HG02623 (cell line): ENCODE results near the gene TTLL5.
"Not testable (repeated sequence)": the region's sequence is repeated elsewhere in the genome, so short reads cannot be mapped to it uniquely, and the experiment has no call there.

ENCODE experiments used
- ATAC-seq: cut with Tn5 transposase; IDR thresholded peaks from one replicate; pipeline ENCODE4 v1.9.1; 2021; ENCODE audit warnings: moderate library complexity; ENCODE audit not compliant: unreplicated experiment

TTLL5 gene

DNA sequence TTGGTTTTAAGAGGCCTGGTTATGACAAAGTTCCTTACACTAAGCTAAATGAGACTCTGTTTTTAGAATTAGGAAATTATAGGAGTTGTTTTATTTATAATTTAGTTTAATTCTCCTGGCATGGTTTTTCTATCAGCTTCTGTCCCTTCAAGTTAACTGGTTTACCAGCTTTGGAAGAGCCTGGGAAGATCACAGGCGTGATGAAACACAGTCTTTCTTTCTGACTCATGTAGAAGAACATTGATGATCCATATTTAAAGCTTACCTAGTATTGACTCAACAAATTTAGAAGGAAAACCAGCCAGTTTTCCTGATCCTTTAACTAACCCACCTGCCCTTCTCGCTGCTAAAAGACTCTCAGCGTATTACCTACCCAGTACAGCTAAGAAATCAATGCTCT lies 165.6 kb downstream of the TTLL5 start:
- ATAC-seq, result no peak

DNA sequence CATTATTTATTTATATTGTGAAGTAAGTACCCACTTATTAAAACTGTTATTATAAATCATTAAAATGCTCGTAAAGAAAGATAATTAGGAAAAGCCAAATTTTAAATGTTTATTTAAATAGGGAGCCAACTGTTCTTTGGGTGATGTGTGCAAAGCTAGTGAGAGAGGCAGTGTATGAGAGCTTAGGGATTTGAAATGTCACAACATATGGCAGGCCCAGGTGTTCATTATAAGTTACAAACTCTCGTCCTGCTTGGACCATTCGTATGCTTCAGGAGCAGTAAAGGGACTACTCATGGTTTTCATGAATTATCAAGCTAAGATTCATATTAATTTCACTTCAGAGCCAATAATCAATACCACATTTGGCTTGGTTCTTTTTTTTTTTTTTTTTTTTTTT lies 166.3 kb downstream of the TTLL5 start:
- ATAC-seq, result no peak

DNA sequence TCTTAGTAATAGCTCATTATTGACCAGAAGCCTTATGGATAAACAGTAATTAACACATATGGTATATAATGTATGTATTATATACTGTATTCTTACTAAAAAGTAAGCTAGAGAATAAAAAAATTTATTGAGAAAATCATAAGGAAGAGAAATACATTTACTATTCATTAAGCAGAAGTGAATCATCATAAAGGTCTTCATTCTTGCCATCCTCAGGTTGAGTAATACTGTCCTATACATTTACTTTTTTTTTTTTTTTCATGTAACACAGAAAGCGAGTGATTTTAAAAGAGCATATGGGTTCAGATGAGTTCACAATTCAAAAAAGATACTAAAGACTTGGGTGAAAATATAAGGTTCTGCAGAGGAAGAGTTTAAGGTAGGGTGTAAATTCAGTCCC lies 168.3 kb downstream of the TTLL5 start:
- ATAC-seq, result no peak

DNA sequence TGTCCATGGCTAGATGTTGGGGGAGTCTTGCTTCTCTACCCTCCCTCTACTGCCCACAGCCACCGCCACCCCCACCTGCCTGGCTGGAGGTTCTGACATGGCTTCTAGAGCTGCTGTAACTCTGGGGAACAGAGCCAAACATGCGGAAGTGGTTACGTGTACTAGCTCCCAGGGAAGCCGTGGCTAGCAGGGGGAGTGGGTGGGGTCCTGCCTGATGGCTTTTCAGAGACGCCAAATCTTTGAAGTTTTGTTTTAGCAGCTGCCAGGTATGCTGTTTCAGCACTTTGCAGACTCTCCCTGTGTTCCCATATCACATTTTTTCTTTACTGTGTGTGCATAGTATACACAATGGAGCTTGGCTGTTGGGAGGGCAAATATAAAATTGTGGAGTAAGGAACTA lies 170.4 kb downstream of the TTLL5 start:
- no peak for ATAC-seq

DNA sequence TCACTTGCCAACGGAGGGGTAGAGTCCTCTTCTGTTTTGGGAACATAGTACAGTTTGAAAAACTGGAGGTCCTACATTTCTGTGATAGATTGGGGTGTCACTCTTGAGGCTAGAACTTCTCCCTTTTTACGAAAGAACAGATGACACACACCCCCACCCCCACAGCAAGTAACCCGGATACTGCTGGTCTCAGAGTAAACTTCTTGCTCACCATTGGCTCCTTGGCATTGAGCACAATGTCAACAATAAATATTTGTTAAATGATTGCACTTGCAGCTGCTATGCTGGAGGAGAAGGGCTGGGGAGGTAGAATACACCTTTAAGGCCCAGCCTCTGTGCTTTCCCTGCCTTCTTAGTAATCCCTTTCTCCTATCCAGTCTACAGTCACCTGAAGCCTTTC lies 170.9 kb downstream of the TTLL5 start:
- no peak for ATAC-seq

DNA sequence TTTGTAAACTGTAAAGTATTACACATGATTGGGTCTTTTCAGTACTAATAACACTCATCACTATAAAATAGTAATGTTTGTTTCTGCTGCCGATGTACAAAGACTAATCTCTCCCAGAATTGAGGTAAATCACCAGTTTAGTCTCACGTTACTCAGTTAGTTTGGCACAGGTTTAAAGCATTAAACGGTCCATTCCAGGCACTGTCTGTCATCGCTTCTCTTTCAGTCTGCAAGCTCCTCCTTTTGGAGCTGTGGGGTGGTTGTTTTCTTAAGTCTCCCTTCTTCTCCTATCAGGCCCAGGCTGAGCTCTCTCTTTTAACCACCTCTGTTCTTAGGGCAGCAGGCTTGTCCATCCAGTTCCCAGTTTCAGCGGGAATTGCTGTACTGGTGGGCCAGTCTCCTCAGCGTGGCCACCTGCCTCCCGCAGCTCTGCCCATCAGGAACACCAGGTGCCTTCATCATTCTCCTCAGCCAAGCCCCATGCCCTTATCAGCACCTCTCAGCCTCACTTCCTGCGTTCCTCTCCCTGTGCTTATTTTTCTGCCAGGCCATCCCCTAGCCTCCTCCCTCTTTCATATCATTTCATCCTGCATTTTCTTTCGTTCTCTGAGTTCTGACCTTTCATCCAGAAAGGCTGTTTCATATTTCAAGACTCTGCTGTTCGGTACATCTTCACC lies 171.7 kb downstream of the TTLL5 start:
- ATAC-seq, result no peak

DNA sequence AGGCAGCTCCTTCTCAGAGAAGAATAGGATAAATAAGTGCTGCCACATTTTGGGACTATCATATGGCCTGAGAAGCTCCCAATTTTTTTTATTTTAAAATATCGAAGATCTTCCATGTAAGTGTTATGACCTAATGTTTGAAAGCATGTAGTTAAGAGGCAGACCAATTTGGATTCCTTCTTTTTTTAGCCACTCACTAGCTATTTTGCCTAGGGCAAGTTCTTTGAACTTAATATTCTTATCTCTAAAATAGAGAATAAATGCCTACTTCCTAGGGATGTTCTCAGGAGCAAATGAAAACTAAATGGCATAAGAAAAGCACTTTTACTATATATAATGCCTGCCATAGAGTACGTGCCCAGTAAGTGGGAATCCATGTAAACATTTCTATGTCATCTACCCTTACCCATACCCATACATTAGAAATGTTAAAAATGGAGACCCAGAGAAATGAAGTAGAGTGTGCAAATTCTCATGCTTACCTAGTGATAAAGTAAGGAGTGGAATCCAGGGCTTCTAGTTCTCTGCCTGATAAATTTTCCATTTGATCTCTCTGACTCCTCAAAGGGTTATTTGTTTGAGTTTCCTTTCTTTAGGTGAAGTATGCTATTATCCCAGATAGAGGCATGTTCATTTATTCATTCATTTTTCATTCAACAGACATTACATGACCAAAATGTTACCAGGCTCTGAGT lies 172.4 kb downstream of the TTLL5 start:
- no peak for ATAC-seq

DNA sequence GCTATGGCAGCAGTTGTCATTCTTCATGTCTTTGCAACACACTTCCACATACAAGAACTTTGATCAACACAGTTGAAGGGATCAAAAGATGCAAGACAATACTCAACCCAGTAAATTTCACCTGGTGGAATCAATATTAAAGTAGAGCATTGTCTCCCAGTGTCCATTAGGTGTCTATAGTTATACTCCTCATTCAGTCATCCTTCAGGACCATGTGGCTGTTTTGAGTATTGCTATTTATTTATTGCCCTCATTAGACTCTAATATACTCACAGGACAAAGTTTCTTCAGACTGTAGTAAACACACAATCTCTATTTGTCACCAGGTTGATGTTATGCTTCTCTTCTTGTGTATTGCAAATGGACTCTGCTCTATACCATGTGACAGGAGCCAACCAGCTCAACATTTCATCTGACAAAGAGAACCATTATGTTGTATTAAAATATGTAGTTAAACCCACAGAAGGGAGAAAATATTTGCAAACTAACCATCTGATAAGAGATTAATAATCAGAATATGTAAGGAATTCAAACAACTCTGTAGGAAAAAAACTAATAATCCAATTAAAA lies 174.2 kb downstream of the TTLL5 start:
- ATAC-seq, result no peak

DNA sequence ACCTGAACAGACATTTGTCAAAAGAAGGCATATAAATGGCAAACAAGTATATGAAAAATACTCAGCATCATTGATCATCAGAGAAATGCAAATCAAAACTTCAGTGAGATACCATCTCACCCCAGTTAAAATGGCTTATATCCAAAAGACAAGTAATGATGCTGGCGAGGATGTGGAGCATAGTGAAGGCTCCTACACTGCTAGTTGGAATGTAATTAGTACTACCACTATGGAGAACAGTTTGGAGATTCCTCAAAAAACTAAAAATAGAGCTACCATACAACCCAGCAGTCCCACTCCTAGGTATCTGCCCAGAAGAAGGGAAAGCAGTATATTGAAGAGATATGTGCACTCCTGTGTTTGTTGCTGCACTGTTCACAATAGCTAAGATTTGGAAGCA lies 174.7 kb downstream of the TTLL5 start:
- no peak for ATAC-seq

DNA sequence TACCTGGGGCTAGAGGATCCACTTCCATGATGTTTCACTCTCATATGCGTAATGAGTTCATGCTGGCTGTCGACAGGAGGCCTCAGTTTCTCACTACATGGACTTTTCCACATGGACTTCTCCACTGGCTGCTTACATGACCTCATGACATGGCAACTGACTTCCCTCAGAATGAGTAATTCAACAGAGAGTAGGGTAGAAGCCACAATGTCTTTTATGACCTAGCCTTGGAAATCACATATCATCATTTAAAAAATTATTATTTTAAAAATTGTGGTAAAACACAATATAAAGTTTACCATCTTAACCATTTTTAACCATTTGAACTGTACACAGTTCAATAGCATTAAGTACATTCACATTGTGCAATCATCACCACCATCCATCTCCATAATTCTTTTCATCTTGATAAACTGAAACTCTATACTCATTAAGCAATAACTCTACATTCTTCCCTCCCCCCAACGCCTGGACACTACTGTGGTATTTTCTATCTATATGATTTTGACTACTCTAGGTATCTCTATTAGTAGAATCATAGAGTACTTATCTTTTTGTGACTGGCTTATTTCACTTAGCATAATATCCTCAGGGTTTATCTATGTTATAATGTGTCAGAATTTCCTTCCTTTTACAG lies 176.2 kb downstream of the TTLL5 start:
- no peak for ATAC-seq

DNA sequence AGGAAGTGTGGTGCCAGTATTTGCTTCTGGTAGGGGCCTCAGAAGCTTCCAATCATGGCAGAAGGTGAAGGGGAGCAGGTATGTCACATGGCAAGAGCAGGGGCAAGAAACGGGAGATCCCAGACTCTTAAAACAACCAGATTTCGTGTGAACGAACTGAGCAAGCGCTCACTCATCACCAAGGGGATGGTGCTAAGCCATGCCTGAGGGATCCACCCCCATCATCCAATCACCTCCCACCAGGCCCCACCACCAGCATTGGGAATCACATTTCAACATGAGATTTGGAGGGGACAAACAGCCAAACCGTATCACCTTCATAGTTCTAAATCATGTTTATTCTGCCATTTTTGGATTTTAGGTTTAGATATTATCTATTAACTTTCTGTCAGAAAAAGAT lies 179.9 kb downstream of the TTLL5 start:
- ATAC-seq, result no peak

DNA sequence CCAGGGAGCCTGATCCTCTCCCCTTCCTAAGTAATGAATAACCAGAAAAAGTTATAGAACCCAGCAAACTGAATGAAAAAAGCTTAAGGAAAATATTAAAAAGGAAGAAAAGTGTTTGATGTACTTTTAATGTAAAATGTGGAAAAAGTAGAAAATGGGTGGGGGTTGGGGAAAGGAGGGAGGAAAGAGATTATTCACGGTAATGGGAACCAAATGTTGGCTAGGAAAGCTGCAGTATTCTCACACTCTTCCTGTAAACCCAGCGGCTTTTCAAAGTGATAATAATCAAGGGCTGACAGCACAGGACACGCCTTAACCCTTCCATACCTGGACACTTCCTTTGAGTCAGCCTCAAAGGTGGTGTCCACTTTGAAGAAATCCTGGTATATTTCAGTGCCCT lies 181.5 kb downstream of the TTLL5 start:
- ATAC-seq, result no peak

DNA sequence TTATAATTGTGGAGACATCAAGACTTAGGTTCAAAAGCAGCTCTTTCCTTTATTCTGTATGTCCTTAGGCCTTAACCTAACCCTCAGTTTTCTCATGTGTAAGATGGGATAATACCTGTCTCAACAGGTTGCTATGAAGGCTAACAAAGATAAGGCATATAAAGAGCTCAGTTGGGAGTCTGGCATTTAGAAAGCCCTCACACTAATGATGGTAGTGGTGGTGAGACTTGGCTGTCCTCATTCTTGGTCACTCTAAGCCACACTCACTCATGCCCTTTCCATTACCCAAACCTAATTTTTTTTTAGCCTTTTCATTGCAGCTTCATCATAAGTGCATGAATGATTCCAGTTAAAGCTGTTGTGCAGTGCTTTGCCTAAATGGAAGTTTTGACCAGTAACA lies 183.4 kb downstream of the TTLL5 start:
- ATAC-seq, result no peak

DNA sequence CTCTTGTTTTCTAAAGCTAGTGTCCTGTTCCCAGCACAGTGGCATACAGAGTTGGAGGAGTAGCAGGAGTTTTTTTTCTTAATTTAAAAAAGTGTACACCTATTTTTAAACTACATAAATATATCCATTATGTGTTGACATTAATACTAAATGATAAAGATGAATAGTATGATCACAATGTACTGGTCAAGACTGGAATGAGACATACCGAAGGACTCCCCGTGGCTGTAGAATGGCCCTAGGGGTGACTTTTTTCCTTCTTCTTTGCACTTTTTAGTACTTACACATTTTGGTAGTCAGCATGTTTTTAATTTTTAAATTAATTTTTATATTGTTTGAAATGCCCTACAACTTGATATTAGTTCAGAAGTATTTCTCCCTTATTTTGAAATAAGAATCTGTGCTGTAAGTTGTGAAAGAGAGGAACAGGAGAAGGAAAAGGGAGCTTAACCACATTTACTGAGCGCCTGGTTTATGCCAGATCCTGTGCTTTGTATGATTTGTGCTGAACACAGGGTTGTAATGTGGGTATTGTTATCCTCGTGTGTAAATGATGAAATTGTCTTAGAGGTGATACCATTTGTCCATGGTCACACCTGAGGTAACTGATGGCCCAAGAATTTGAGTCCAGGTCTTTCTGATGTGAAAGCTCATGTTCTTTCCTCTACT lies 184.2 kb downstream of the TTLL5 start:
- ATAC-seq, result no peak

DNA sequence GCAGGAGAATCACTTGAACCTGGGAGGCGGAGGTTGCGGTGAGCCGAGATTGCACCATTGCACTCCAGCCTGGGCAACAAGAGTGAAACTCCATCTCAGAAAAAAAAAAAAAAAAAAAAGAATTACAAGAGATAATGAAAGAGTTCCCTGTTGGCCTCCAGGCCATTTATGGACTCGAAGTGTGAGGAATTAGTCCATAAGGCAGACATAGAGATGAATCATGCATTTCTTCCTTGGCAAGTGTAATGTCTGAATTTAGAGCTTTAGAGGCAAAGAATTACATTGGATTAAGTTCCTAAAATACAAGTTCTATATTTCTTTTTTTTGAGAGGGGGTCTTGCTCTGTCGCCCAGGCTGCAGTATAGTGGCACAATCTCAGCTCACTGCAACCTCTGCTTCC lies 185.6 kb downstream of the TTLL5 start:
- not testable (repeated sequence) for ATAC-seq

DNA sequence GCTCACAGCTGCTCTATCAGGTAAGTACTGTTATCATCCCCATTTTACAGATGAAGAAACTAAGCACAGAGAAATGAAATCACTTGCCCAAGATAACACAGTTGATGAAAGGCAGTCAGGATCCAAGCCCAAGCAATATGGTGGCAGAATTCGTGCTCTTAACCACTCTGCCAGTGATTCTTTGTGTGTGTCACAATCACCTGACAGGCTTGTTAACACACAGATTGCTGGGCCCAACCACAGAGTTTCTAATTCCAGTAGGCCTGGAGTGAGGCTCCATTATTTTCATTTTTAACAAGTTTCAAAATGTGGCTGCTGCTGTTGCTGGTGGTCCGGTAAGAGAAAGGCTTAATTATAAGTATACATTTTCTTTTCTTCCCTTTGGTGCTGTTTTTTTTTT lies 186.5 kb downstream of the TTLL5 start:
- no peak for ATAC-seq

DNA sequence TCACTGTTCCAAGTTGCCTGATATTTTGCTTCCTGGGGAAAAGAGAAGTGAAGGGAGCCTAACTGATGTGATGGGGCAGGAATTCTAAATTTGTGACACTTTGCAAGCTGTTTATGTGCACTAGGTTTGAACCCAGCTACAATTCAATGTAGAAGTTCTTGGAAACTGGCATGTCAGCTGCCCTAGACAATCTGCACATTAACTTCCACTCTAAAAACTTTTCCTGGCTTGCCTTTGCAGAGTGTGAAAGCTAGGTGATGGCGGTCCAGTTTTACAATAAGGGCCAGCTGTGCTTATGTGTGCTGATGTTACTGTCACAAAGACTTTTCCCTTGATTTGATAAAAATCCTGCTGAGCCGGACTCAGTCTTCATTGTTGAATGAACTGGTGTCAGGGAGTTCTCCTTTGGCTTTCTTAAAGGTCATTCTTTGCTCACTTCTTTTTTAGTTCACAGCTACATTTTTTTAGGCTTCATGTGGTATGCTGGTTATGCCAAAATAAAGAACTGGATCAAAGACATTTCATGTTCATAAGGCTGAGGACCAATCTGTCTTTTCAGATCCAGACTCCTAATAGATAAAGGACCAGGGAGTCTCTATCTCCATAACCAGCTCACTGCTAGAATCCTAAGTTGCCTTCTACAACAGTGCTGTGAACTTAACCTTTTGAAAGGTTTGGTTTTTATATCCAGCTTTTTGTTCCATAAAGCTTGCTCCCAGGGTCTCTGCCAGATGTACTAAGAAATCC lies 187.3 kb downstream of the TTLL5 start:
- no peak for ATAC-seq

DNA sequence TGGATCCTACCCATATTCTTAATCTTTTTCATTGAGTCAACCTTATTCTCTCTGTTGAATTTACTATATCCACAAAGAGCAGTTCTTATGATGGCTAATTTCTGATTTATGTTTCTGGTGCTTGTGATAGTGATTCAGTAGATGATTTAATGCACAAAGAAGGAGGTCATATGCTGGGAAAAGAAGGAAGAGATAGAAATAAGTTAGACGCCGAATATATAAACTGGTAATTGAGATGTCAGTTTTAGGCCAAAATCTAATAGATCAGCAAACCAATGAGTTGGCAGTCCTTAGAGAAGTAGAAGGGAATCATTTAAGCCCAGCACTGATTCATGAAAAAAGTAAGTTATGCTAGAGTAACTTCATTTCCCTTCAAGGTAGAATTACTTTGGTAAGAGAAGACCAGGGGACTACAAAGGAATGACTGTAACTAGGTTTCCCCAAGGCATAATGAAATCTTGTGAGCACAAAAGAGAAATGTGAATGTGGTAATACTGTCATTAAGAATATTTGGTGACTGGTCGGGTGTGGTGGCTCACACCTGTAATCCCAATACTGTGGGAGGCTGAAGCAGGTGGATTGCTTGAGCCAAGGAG lies 188.4 kb downstream of the TTLL5 start:
- no peak for ATAC-seq

DNA sequence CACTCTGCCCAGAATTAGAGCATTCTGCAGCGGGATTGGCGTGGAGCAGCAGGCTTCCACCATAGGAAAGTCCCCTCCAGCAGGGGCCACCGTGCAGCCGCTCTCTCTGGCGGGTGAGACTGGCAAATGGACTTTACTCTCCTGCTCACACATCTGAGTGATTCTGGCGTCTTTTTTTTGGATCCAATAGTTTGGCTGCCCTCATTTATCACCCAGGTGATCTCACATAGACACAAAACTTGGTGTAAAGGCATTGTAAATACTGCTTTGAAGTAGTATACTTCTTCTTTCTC lies 190.5 kb downstream of the TTLL5 start:
- ATAC-seq, result no peak

DNA sequence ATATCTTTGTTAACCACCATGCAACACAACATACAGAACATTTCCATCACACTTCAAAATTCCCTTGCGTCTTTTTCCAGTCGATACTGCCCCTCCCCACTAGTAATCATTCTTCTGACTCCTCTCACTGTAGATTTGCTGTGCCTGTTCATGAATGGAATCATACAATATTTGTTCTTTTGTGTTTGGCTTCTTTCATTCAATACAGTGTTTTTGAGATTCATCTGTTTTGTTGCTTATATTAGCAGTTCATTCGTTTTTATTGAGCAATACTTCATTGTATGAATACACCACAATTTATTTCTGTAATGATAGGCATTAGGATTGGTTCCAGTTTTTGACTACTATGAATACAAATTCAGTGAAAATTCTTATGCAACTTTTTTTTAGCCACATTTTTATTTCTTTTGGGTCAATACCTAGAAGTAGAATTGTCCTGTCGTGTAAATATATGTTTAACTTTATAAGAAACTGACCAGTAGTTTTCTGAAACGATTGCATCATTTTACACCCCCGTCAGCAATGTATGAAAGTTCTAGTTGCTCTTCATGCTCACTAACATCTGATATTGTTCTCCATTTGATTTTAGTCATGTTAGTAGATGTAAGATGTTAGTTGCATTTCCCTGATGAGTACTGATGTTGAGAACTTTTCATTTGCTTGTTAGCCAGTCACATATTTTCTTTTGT lies 193.2 kb downstream of the TTLL5 start:
- no peak for ATAC-seq
